ELR (cell line): ENCODE measurements around the gene NFKBIA.
"Not testable (repeated sequence)": the region's sequence is repeated elsewhere in the genome, so short reads cannot be mapped to it uniquely, and the experiment has no call there.

Experiments used
- DNase-seq: peaks from one replicate; pipeline ENCODE4 v3.0.0-alpha.2; 2015; ENCODE audit warnings: low read depth

NFKBIA gene, protein sequence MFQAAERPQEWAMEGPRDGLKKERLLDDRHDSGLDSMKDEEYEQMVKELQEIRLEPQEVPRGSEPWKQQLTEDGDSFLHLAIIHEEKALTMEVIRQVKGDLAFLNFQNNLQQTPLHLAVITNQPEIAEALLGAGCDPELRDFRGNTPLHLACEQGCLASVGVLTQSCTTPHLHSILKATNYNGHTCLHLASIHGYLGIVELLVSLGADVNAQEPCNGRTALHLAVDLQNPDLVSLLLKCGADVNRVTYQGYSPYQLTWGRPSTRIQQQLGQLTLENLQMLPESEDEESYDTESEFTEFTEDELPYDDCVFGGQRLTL

DNA sequence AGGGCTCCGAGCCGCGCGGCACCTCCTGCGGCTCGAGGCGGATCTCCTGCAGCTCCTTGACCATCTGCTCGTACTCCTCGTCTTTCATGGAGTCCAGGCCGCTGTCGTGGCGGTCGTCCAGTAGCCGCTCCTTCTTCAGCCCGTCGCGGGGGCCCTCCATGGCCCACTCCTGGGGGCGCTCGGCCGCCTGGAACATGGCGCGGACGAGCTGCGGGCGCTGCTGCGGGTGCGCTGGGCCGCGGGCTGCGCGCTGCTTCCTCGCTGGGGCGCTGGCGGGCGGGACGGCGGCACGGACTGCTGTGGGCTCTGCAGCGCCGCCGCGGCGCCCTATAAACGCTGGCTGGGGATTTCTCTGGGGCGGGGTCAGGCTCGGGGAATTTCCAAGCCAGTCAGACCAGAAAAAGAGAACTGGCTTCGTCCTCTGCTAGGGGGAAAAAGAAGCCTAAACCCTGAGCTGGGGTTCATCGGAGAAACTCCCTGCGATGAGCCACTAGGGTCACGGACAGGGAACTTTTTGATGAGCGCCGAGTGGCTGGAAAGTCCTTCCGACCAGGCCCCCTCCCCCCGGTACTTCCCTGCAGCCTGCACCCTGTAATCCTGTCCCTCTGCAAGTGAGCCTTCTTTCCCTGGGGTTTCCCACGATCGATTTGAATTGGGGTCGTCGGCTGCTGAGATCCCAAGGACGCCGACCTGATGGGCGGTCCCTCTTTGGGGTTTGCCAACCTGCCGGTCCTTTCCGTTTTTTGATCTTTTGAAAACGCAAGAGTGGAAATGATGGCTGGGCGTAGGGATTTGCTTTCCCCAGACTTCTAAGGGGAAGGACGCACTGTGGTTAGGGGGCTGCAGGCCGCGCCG is at the start of gene NFKBIA:
Gene NFKBIA, minus strand, starts transcription at position 301 of the 855 bp plus-strand sequence. Its CDS starts 105 bp downstream, at position 196.
- peak; percentile 93 for DNase-seq

DNA sequence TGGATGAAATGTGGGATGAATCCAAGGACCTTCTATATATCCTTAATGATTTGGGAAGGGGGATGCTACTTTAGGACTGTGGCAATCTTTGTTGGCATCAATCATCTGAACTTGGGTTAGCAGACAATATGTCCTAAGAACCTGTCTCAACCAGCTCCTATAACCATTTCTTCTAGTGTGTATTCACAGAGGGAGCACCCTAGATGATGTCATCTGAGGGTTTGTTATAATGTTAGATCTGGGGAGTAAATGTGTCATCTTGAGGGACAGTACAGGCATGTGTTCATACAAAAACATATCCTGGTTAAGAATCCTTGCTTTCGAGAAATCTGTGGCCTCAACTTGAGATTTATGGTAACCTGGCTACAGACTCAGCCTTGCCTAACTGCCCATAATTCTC is 41.9 kb upstream of the NFKBIA start:
- no peak for DNase-seq

DNA sequence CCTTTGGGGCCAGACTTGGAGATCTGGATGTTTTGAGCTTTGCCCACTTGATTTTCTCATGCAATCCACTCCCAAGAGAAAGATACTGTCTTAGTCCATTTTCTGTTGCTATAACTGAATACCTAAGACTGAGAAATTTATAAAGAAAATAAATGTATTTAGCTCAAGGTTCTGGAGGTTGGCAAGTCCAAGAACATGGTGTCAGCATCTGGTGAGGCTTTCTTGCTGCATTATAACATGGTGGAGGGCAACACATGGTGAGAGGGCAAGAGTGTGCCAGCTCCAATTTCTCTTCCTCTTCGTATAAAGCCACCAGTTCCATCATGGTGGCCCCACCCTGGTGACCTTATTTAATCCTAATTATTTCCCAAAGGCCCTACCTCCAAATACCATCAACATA is 39.6 kb upstream of the NFKBIA start:
- no peak for DNase-seq

DNA sequence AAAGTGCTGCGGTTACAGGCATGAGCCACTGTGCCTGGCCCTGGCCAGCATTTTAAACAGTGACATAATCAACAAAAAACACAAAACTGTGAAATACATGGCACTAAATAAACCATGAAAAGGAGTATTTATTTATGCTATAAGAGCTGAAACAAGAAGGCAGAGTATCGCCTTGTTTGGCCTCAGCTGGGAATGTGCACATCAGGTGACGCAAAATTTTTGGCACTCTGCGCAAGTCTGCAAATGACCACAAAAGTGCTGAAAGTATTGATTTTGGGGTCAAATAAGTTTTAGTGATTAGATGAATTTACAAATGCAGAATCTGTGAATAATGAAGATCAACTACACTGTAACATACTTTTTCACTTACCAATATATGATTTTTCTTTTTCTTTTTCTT is 36.6 kb upstream of the NFKBIA start:
- DNase-seq, result no peak

DNA sequence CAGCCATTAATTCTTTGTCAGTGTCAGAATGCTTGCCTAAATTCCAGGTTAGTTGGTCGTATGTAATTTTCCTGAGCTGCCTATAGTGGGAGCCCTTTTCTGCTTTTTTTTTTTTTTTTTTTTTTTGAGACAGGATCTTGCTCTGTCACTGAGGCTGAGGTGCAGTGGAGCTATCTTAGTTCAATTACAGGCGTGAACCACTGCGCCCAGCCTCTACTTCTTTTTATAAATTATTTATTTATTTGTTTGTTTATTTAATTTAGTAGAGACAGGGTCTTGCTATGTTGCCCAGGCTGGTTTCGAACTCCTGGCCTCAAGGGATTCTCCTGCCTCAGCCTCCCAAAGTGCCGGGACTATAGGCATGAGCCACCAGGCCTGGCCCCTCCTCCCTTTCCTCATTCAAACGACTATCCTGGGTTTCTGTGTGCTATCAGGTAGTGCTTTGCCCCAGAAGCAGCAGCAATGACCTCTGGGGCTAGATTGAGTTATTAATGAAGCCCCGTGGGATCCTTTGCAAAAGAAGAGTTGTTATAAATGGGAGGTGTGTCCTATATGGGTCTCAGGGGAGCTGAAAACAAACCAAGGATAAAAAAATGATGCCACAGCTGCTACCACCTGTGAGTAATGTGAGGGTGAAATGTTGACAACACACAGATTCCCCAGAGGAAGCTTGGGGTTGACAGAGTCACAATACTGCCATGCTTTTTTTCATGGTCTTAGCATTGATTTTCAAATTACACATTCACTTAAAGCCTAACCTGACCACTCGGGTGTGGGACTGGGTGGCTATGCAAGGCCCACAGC is 34.6 kb upstream of the NFKBIA start:
- DNase-seq, result peak; percentile 47

DNA sequence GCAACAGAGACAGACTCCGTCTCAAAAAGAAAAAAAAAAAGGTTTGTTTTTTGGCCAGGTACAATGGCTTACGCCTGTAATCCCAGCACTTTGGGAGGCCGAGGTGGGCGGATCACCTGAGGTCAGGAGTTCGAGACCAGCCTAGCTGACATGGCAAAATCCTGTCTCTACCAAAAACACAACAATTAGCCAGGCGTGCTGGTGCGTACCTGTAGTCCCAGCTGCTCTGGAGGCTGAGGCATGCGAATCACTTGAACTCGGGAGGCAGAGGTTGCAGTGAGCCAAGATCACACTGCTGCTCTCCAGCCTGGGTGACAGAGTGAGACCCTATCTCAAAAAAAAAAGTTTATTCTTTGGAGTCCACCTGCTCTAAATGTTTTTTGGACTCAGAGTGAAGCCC is 33.9 kb upstream of the NFKBIA start:
- DNase-seq, result not testable (repeated sequence)

DNA sequence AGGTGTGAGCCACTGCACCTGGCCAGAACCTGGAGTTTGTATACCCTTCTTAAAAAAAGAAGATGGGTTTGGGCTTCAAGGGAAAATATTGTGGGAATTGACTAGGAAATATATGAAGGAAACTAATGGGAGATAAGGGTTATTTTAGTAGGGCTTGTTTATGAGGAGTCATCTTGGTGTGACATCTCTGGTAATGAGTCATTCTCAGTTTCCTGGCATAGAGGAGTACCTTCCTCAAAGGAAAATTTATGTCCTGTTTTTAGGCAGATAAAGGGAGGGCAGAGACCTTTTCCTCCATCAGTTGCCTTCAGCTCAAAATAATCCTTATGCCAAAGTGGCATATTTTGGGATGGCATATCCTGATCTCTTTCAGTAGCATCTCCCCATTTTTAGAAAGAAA is 30.6 kb upstream of the NFKBIA start:
- DNase-seq, result peak; percentile 75

DNA sequence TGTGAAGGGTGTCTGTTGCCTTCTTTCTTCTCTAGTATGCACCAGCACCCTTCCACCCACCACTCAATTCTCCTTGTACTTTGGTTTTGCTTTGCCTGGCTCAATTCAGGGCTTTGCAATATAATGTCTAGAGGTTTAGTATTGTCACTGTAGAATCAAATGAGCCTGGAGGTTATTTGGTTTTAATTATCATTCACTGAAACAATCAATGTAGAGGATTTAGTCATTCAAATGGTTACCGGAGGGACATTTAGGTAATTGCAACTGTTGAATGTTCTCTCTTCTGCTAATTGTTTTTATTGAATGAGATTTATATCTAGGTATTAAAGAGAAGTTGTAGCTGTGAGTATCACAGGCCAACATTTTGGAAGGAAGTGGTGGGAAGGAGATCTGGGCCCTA is 29.3 kb upstream of the NFKBIA start:
- no peak for DNase-seq

DNA sequence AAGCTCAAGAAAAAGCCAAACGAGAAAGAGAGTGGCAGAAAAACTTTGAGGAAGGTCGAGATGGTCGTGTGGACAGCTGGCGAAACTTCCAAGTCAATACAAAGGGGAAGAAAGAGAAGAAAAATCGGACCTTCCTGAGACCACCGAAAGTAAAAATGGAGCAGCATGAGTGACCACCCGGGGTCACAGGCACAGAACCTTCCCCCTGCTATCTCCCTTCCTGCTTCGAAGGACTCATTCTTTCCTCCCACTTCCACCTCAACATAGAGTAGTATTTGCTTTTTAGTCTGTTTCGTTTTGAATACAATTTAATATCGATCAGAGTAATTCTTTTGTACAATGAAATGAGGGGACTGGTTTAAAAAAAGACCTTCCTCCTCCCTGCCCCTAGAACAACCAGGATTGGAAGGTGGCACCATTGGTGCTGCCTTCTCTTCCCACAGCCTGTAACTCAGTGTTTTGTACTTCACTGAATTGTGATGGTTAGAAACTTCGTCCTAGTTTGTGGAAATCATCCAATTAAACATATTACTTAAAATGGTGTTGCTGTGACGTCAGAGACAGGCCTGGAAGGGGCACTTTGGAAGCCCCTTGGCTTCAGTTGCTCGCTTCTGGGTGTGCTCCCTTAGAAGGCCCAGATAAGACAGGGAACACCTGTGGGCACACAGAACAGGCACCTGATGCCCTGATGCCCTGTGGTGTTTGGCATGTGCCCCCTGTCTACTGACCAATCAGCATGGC is 26.1 kb upstream of the NFKBIA start:
- no peak for DNase-seq

DNA sequence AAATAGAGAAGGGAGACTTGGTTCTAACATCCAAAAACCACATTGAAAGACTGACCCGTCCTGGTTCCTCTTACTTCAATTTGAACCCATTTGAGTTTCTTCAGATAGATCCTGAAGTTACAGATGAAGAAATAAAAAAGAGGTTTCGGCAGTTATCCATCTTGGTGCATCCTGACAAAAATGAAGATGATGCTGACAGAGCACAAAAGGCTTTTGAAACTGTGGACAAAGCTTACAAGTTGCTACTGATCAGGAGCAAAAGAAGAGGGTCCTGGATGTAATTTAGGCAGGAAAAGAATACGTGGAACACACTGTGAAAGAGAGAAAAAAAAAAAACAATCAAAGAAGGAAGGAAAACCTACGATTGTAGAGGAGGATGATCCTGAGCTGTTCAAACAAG is 25.4 kb upstream of the NFKBIA start:
- no peak for DNase-seq

DNA sequence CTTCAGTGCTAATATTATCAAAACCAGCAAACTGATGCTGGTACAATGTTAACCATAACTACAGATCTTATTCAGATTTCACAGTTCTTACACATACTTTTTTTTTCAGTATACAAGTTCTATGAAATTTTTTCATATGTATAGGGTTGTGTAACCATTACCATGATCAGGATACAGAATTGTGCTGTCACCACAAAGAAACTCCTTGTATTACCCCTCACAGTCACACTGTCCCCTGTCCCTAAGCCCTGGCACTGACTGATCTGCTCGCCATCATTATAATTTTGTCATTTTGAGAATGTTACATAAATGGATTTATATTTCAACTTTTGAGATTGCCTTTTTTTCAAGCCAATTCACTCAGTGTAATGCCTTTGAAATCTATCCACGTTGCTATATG is 21.3 kb upstream of the NFKBIA start:
- no peak for DNase-seq

DNA sequence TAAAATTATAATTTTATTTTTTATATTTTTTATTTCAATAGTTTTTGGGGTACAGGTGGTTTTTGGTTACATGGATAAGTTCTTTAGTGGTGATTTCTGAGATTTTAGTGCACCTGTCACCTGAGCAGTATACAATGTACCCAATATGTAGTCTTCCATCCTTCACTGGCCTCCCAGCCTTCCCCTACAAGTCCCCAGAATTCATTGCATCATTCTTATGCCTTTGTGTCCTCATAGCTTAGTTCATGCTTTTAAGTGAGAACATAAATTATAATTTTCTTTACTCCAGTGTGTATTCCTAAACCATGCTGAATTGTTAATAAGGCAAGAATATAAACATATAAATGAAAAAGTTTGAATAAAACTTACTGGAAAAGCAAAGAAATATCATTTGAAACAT is 19.1 kb upstream of the NFKBIA start:
- no peak for DNase-seq

DNA sequence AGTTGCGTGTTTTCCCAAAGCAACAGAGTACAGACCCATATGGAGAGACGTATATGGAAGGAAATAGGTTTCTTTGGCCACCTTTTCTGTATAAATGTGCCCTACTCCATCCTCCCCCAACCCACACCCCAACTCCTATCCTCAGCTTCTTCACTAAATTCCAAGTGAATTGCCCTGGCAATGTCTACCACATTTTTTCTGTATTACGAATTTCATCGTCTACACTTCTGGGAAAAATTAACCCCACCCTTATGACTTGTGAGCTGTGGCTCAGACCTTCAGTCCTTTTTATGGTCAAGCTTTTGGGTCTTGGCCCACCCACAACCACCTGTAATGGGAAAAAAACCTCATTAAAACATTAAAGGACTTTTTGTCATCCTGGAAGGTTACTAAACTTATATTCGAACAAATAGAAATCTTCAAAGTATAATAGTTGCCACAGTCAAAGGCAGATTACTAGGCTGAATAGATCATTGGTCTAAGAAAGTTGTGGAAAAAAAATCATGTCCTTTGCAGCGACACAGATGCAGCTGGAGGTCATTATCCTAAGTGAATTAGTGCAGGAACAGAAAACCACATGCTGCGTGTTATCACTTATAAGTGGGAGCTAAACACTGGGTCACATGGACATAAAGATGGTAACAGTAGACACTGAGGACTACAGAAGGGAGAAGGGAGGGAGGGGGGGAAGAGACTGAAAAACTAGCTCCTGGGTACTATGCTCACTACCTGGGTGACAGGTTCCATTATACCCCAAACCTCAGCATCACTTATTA is 15.7 kb upstream of the NFKBIA start:
- peak; percentile 91 for DNase-seq

DNA sequence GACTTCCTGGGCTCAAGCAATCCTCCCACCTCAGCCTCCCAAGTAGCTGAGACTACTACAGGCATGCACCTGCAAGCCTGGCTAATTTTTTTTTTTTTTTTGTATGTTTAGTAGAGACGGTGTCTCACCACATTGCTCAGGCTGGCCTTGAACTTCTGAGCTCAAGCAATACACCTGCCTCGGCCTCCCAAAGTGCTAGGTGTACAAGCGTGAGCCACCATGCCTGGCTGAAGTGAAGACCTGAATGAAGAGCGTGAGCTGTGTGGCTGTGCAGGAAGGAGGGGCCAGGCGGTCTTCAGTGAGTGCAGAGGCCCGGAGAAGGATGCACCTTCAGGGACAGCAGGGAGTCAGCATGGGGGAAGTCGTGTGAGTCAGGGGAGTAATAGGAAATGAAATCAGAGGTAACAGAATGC is 14.9 kb upstream of the NFKBIA start:
- peak; percentile 92 for DNase-seq

DNA sequence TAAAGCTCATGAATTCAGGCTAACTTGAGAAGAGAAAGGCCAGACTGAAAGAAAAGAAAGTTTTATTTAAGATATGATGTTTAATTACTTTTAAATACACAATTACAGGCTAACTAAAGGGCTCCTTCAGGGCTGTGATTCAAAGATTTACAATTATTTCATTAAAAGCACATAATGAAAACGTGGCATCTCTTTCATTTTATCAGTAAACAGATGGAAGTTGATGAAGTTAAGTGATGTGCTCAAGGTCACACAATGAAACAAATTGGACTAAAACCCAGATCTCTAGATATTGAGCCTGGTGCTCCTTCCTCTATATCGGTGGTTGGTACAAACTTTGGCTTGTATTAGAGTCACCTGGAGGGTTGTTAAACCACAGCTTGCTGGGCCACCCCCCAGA is 13.5 kb upstream of the NFKBIA start:
- no peak for DNase-seq

DNA sequence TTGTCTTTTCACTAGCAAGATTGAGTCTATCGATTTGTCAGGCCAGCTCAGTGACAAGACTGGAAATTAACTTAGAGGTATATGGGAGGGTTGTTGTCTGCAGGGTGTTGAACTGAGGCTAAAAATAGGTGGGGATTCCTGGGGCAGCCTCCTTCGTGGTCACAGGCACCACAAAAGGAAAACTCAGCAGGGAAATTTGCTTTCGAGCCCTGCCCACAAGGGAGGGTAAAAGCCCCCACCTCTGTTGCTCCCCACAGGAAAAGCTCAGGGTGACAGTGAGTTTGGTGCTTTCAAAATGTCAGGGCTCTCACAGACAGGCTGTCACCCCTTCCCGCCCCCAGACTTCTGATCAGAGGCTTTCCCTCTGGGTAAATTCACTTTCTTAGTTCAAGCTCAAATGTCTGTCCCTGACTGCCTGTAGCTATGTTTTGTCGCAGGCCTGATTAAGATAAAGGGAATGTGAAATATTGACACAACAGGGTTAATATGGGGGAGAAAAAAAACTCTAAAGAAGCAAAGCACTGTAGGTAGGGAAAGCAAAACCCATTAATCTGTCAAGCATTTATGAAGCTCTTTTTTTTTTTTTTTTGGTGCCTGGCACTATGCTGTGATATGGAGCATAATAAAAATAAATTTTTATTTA is 11.7 kb upstream of the NFKBIA start:
- DNase-seq, result peak; percentile 39

DNA sequence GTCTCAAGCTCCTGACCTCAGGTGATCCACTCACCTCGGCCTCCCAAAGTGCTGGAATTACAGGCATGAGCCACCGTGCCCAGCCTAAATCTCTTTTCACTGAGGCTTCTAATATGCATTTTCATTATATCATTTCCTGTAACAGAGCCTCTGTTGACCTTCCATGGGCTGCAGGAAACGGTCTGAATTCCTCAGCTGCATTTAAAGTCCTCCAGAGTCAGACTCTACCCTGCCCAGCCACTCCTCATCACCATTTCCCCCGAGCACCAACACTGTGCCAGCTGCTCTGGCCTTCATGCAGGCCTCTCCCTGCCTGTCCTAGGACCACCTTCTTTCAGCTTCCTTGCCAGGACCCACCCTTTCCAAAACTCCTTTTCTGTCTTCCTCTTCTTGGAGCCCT is 9.8 kb upstream of the NFKBIA start:
- peak; percentile 71 for DNase-seq

DNA sequence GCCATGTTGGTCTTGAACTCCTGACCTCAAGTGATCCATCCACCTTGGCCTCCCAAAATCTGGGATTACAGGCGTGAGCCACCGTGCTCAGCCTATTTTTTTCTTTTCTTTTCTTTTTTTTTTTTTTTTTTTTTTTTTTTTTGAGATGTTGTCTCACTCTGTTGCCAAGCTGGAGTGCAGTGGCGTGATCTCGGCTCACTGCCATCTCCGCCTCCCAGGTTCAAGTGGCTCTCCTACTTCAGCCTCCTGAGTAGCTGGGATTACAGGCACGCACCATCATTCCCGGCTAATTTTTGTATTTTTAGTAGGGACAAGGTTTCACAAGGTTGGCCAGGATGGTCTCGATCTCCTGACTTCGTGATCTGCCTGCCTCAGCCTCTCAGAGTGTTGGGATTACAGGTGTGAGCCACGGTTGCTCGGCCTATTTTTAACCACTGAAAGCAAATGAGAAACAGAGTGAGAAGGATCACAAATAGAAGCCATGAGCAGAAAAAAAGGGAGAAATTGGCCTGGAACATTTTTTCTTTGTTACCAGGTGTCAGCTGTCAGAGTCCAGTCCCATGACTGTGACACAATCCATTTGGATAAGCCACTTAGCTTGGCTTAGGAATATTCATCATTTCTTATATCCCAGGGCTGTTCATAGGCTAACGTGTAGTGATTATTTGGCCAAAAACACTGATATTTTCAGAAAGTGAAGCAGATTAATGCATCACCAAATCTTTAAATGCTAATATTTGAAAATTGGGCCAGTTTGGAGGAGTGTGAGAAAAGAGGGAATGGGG is 7.9 kb upstream of the NFKBIA start:
- no peak for DNase-seq

DNA sequence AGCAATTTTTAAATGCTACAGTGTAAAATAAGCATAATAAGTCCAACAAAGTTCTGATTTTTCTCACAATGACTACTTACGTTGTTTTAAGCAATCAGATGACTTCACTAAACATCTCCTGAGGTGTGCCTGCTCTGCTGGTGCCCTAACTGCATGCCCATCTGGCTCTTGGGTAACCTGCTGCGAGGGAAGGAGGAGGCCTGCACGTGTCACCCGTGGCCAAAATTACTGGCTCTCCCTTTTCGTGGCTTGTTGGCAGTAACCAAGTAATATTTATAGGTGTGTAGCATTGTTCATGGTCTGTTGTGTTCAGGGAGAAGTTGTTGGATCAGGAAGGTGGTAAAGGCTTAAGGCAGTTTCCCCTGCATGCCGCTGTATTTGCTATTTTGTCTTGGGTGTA is 6.3 kb upstream of the NFKBIA start:
- DNase-seq, result no peak

DNA sequence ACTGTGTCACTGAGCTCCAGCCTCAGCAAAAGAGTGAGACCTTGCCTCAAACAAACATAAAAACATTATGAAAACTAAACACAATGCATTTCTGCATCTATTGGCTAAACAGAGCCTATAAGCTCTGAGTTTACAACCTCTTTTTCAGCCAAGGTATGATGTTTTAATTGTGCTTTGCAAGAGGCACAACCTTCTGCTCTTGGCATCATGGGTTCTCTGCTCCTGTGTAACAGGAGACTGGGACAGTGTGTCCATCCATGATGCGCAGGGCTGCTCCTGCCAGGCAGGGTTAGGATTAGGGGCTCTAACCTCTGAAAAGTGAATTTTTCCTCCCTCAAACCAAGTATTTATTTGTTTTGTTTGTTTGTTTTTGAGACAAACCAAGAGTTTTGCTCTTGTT is 5.0 kb upstream of the NFKBIA start:
- DNase-seq, result no peak
